GM19463 (cell line): Measurements from ENCODE around the gene MIS12.

Source experiments
- ATAC-seq: cut with Tn5 transposase; IDR thresholded peaks from one replicate; pipeline ENCODE4 v1.9.1; 2021; ENCODE audit warnings: mild to moderate bottlenecking, moderate library complexity; ENCODE audit not compliant: unreplicated experiment

The MIS12 gene

GRCh38 chr17:5532581-5532980, 46.2 kb downstream of the MIS12 start:
- no peak for ATAC-seq

GRCh38 chr17:5533486-5534315, 47.3 kb downstream of the MIS12 start:
- no peak for ATAC-seq

GRCh38 chr17:5535436-5535835, 49.1 kb downstream of the MIS12 start:
- ATAC-seq, result no peak

GRCh38 chr17:5536866-5537650, 50.7 kb downstream of the MIS12 start:
- ATAC-seq, result no peak

GRCh38 chr17:5539286-5539685, 52.9 kb downstream of the MIS12 start:
- no peak for ATAC-seq

GRCh38 chr17:5540321-5540720, 54.0 kb downstream of the MIS12 start:
- ATAC-seq, result no peak
